Measurements from ENCODE around the gene MNX1. TPM values are rescaled to one million over a fixed set of nuclear protein-coding genes. Genes with fewer than 3 reads are reported as not detected.

Gene MNX1
- total RNA-seq, 1 donor from 2014 or later, result not detected

GRCh38 chr7:156994417-156994816 is 16.0 kb downstream of the MNX1 start:
- H3K9me3 ChIP-seq (replicated peaks), result peaks cover 8% of the 10 kb centered on the region
- peaks cover 10% of the 10 kb centered on the region for H3K4me1 ChIP-seq
- H3K27ac ChIP-seq (replicated peaks), result no peak overlapping the region
- intact Hi-C loops (cut with micrococcal nuclease), result no loop called here
- no peak for DNase-seq
- no peaks in the 10 kb centered on the region for H3K36me3 ChIP-seq
- no peak overlapping the region for H3K4me3 ChIP-seq
- peaks cover 100% of the 10 kb centered on the region for H3K27me3 ChIP-seq (ENCODE audit: low read depth)
- no peak for TF ChIP-seq CTCF (IDR thresholded peaks at IDR 0.05; ENCODE audit: borderline replicate concordance)

- Histone ChIP-seq H3K36me3 (no peaks in the 10 kb centered on the region), H3K27ac (replicated peaks) (no peak overlapping the region), H3K4me1 (peaks cover 7% of the 10 kb centered on the region), H3K9me3 (replicated peaks) (peaks cover 8% of the 10 kb centered on the region), H3K27me3 (ENCODE audit: low read depth) (peaks cover 100% of the 10 kb centered on the region), H3K4me3 (no peak overlapping the region)
- DNase-seq, result no peak
- TF ChIP-seq CTCF (IDR thresholded peaks at IDR 0.05; ENCODE audit: borderline replicate concordance), result no peak
- intact Hi-C loops (cut with micrococcal nuclease), result no loop called here
Measured at GRCh38 chr7:156993925-156994235, 16.6 kb downstream of the MNX1 start.

GRCh38 chr7:156993021-156993924 is 17.2 kb downstream of the MNX1 start:
- DNase-seq, result no peak
- no peaks in the 10 kb centered on the region for H3K36me3 ChIP-seq
- H3K9me3 ChIP-seq (replicated peaks), result peaks cover 8% of the 10 kb centered on the region
- H3K27me3 ChIP-seq (ENCODE audit: low read depth), result peaks cover 97% of the 10 kb centered on the region
- H3K27ac ChIP-seq (replicated peaks), result no peak overlapping the region
- intact Hi-C loops (cut with micrococcal nuclease), result no loop called here
- no peak overlapping the region for H3K4me3 ChIP-seq
- H3K4me1 ChIP-seq, result peaks cover 7% of the 10 kb centered on the region
- TF ChIP-seq CTCF (IDR thresholded peaks at IDR 0.05; ENCODE audit: borderline replicate concordance), result no peak

GRCh38 chr7:156989766-156990535 is 20.5 kb downstream of the MNX1 start:
- no peak for DNase-seq
- TF ChIP-seq CTCF (IDR thresholded peaks at IDR 0.05; ENCODE audit: borderline replicate concordance), result no peak
- H3K4me1 ChIP-seq, result peaks cover 7% of the 10 kb centered on the region
- H3K27me3 ChIP-seq (ENCODE audit: low read depth), result peaks cover 64% of the 10 kb centered on the region
- intact Hi-C loops (cut with micrococcal nuclease), result no loop called here
- no peak overlapping the region for H3K4me3 ChIP-seq
- H3K9me3 ChIP-seq (replicated peaks), result no peaks in the 10 kb centered on the region
- H3K27ac ChIP-seq (replicated peaks), result no peak overlapping the region
- H3K36me3 ChIP-seq, result no peaks in the 10 kb centered on the region

- Histone ChIP-seq H3K9me3 (replicated peaks) (no peaks in the 10 kb centered on the region), H3K36me3 (no peaks in the 10 kb centered on the region), H3K4me1 (peaks cover 7% of the 10 kb centered on the region), H3K27ac (replicated peaks) (no peak overlapping the region), H3K27me3 (ENCODE audit: low read depth) (peaks cover 50% of the 10 kb centered on the region), H3K4me3 (no peak overlapping the region)
- intact Hi-C loops (cut with micrococcal nuclease), result no loop called here
- no peak for TF ChIP-seq CTCF (IDR thresholded peaks at IDR 0.05; ENCODE audit: borderline replicate concordance)
- no peak for DNase-seq
Measured at GRCh38 chr7:156988343-156989185, 21.9 kb downstream of the MNX1 start.
